Esophagus squamous epithelium (tissue), 5 donors: ENCODE measurements around the gene STXBP5L. TPM values are rescaled to one million over a fixed set of nuclear protein-coding genes. Genes with fewer than 3 reads are reported as not detected.
"Not testable (repeated sequence)": the region's sequence is repeated elsewhere in the genome, so short reads cannot be mapped to it uniquely, and the experiment has no call there.

ENCODE experiments used
- DNase-seq: peaks from one replicate; lab custom pipeline; 2025; lab: John Stamatoyannopoulos, UW
- H3K27ac ChIP-seq, 4 donors: fragments of 200-600 bp; sonication (generic); one replicate each; pipeline ENCODE4 v1.5.1; 2016 to 2019; ENCODE audit warnings: mild to moderate bottlenecking in 1 of 4
- H3K27me3 ChIP-seq, 4 donors: fragments of 200-600 bp; sonication (generic); 1 replicate in 3 of 4; 2 replicates in 1 of 4; pipeline versions ENCODE4 v1.5.1 to v1.6.0; 2017 to 2021; ENCODE audit warnings: antibody characterized with exemption in 1 of 4
- H3K36me3 ChIP-seq, 3 donors: fragments of 200-600 bp; sonication (generic); one replicate each; pipeline ENCODE4 v1.5.1; 2016 to 2019
- H3K4me1 ChIP-seq, 3 donors: fragments of 200-600 bp; sonication (generic); one replicate each; pipeline ENCODE4 v1.5.1; 2017 to 2019
- H3K4me3 ChIP-seq, 4 donors: fragments of 200-600 bp; sonication (generic); 1 replicate in 3 of 4; 2 replicates in 1 of 4; pipeline ENCODE4 v1.5.1; 2016 to 2019; ENCODE audit warnings: mild to moderate bottlenecking in 2 of 4, moderate library complexity in 1 of 4
- H3K9me3 ChIP-seq, 3 donors: fragments of 200-600 bp; sonication (generic); one replicate each; pipeline ENCODE4 v1.5.1; 2016 to 2019
- CTCF ChIP-seq, 6 experiments: fragments of 450-650 bp in 4 of 6; fragments of 200-600 bp in 2 of 6; sonication (generic) in 2 of 6; IDR thresholded peaks; one replicate each; pipeline ENCODE4 v1.5.1; 2016 to 2019; ENCODE audit warnings: antibody characterized with exemption in 6 of 6, mild to moderate bottlenecking in 4 of 6, moderate library complexity in 4 of 6
- POLR2A ChIP-seq, 4 donors: fragments of 450-650 bp; IDR thresholded peaks; one replicate each; pipeline ENCODE4 v1.6.1; 2017; ENCODE audit warnings: antibody characterized with exemption in 4 of 4, mild to moderate bottlenecking in 4 of 4, moderate library complexity in 3 of 4
- WGBS, 2 donors: methylation state at CpG; one replicate each; pipeline ENCODE4 v1.1.5; 2018; 5-methylcytosine and 5-hydroxymethylcytosine counted together
- intact Hi-C: fragments of 100-400 bp; cut with DNase I; formaldehyde crosslinking; loops from one replicate; pipeline ENCODE4 v1.15.0; 2022
- total RNA-seq, 4 donors: library from RNA; depleted of rRNA; stranded (reverse); fragments of >200 nt; gene quantifications; one replicate each; pipeline ENCODE4 v1.1.0, GENCODE V29; 2016
- donor health status: DM: yes; HTN: yes; CAD: no.

STXBP5L gene
- total RNA-seq, 4 donors from 2014 or later, result 0.04 to 1.9 (median 0.18) TPM; not detected in 1

- no peak for DNase-seq
These were observed 294.6 kb downstream of the STXBP5L start for GRCh38 chr3:121202573-121202972.

GRCh38 chr3:121223116-121223515 is 315.1 kb downstream of the STXBP5L start:
- H3K9me3 ChIP-seq, result no peaks in the 10 kb centered on the region
- no peak for TF ChIP-seq CTCF (IDR thresholded peaks at IDR 0.05)
- intact Hi-C loops, result no loop called here
- no peaks in the 10 kb centered on the region for H3K4me1 ChIP-seq
- H3K4me3 ChIP-seq, result no peak overlapping the region
- H3K36me3 ChIP-seq, result no peaks in the 10 kb centered on the region
- no peak for DNase-seq
- no peaks in the 10 kb centered on the region for H3K27me3 ChIP-seq
- 57% methylated on average over 2 of the region's 2 CpGs for WGBS, 2 donors
- H3K27ac ChIP-seq, result no peak overlapping the region

More at GRCh38 chr3:121202573-121202972, 294.6 kb downstream of the STXBP5L start:
- Histone ChIP-seq H3K4me1 (no peaks in the 10 kb centered on the region), H3K36me3 (no peaks in the 10 kb centered on the region), H3K4me3 (no peak overlapping the region), H3K27me3 (no peaks in the 10 kb centered on the region), H3K27ac (no peak overlapping the region), H3K9me3 (no peaks in the 10 kb centered on the region)
- intact Hi-C loops, result no loop called here
- no peak for TF ChIP-seq CTCF (IDR thresholded peaks at IDR 0.05)
- no peak for TF ChIP-seq POLR2A (IDR thresholded peaks at IDR 0.05)

GRCh38 chr3:121228971-121229370 is 321.0 kb downstream of the STXBP5L start:
- Histone ChIP-seq H3K4me3 (no peak overlapping the region), H3K9me3 (no peaks in the 10 kb centered on the region), H3K36me3 (no peaks in the 10 kb centered on the region), H3K27me3 (no peaks in the 10 kb centered on the region), H3K4me1 (no peaks in the 10 kb centered on the region), H3K27ac (no peak overlapping the region)
- intact Hi-C loops, result no loop called here
- no peak for DNase-seq
- no peak for TF ChIP-seq POLR2A (IDR thresholded peaks at IDR 0.05)
- TF ChIP-seq CTCF (IDR thresholded peaks at IDR 0.05), result no peak
- 45 to 70% methylated on average over 1 of the region's 1 CpG for WGBS, 2 donors

GRCh38 chr3:121230194-121230593 is 322.2 kb downstream of the STXBP5L start:
- intact Hi-C loops, DNase-seq, H3K36me3 ChIP-seq, H3K27me3 ChIP-seq, H3K27ac ChIP-seq, H3K4me1 ChIP-seq, H3K9me3 ChIP-seq, H3K4me3 ChIP-seq: not testable (repeated sequence)
- WGBS, 2 donors, result 83 to 84% methylated on average over 1 of the region's 1 CpG

- H3K27ac ChIP-seq, result no peak overlapping the region
- H3K27me3 ChIP-seq, result no peaks in the 10 kb centered on the region
- WGBS, 2 donors, result 47 to 59% methylated on average over 3 of the region's 3 CpGs
These were observed 323.9 kb downstream of the STXBP5L start for GRCh38 chr3:121231872-121232271.

More at GRCh38 chr3:121231872-121232271, 323.9 kb downstream of the STXBP5L start:
- Histone ChIP-seq H3K4me3 (no peak overlapping the region), H3K9me3 (no peaks in the 10 kb centered on the region), H3K36me3 (no peaks in the 10 kb centered on the region), H3K4me1 (no peaks in the 10 kb centered on the region)
- TF ChIP-seq CTCF (IDR thresholded peaks at IDR 0.05), result no peak
- no peak for TF ChIP-seq POLR2A (IDR thresholded peaks at IDR 0.05)
- DNase-seq, result no peak
- intact Hi-C loops, result no loop called here
